H7 (cell line): ENCODE measurements around the gene TCF20. TPM values are rescaled to one million over a fixed set of nuclear protein-coding genes. Genes with fewer than 3 reads are reported as not detected.
A peak's percentile ranks its signal among the peaks of the same experiment; 100 is the strongest.

ENCODE experiments used
- DNase-seq: peaks from one replicate; pipeline ENCODE4 v3.0.0; 2012
- H3K27me3 ChIP-seq: 2 replicates; pipeline ENCODE4 v1.6.0; 2011; ENCODE audit warnings: mild to moderate bottlenecking, low read length; ENCODE audit not compliant: control insufficient read depth, insufficient read depth
- H3K36me3 ChIP-seq: replicated peaks from 2 replicates; pipeline ENCODE4 v1.5.1; 2011; ENCODE audit warnings: low read length; ENCODE audit not compliant: control insufficient read depth, insufficient read depth
- H3K4me3 ChIP-seq: 2 replicates; pipeline ENCODE4 v1.5.1; 2011; ENCODE audit warnings: low read depth, mild to moderate bottlenecking, control low read depth, low read length, moderate library complexity; ENCODE audit not compliant: insufficient read depth
- total RNA-seq: library from RNA; depleted of rRNA; stranded (reverse); fragments of >200 nt; shearing (Covaris generic); gene quantifications from 2 replicates; pipeline ENCODE4 v1.2.3, GENCODE V29; 2014

The TCF20 gene
- total RNA-seq, 1 experiment from 2014 or later = 39.8 TPM

- no peak overlapping the region for H3K4me3 ChIP-seq
- peak; percentile 97 for DNase-seq
These were observed 23.9 kb upstream of the TCF20 start for GRCh38 chr22:42294034-42294985.

GRCh38 chr22:42292732-42293520 lies 22.5 kb upstream of the TCF20 start:
- no peak overlapping the region for H3K4me3 ChIP-seq
- DNase-seq = peak; percentile 84
- H3K27me3 ChIP-seq = no peaks in the 10 kb centered on the region
- no peaks in the 10 kb centered on the region for H3K36me3 ChIP-seq

More at GRCh38 chr22:42294034-42294985, 23.9 kb upstream of the TCF20 start:
- H3K27me3 ChIP-seq = no peaks in the 10 kb centered on the region
- no peaks in the 10 kb centered on the region for H3K36me3 ChIP-seq

- Histone ChIP-seq H3K36me3 (no peaks in the 10 kb centered on the region), H3K27me3 (no peaks in the 10 kb centered on the region)
- no peak for DNase-seq
These were observed 20.8 kb upstream of the TCF20 start for GRCh38 chr22:42291287-42291686.

GRCh38 chr22:42289671-42290541 lies 19.5 kb upstream of the TCF20 start:
- H3K4me3 ChIP-seq = no peak overlapping the region
- no peaks in the 10 kb centered on the region; the same call in 1 of the 2 replicates for H3K27me3 ChIP-seq
- no peaks in the 10 kb centered on the region for H3K36me3 ChIP-seq
- DNase-seq = peak; percentile 56

More at GRCh38 chr22:42291287-42291686, 20.8 kb upstream of the TCF20 start:
- no peak overlapping the region for H3K4me3 ChIP-seq

GRCh38 chr22:42288791-42289190 lies 18.3 kb upstream of the TCF20 start:
- H3K4me3 ChIP-seq = no peak overlapping the region
- H3K36me3 ChIP-seq = no peaks in the 10 kb centered on the region
- H3K27me3 ChIP-seq = peaks cover 7% of the 10 kb centered on the region
- no peak for DNase-seq

GRCh38 chr22:42287174-42287890 lies 16.9 kb upstream of the TCF20 start:
- H3K27me3 ChIP-seq = peaks cover 11% of the 10 kb centered on the region
- no peak overlapping the region for H3K4me3 ChIP-seq
- no peak for DNase-seq
- H3K36me3 ChIP-seq = no peaks in the 10 kb centered on the region

- no peaks in the 10 kb centered on the region for H3K36me3 ChIP-seq
- no peak for DNase-seq
- peaks cover 11% of the 10 kb centered on the region for H3K27me3 ChIP-seq
These were observed 15.8 kb upstream of the TCF20 start for GRCh38 chr22:42286205-42286604.

GRCh38 chr22:42285604-42286003 lies 15.2 kb upstream of the TCF20 start:
- no peak for DNase-seq
- Histone ChIP-seq H3K36me3 (no peaks in the 10 kb centered on the region), H3K4me3 (no peak overlapping the region), H3K27me3 (peaks cover 11% of the 10 kb centered on the region)

More at GRCh38 chr22:42286205-42286604, 15.8 kb upstream of the TCF20 start:
- no peak overlapping the region for H3K4me3 ChIP-seq

- Histone ChIP-seq H3K27me3 (peaks cover 11% of the 10 kb centered on the region), H3K36me3 (no peaks in the 10 kb centered on the region), H3K4me3 (no peak overlapping the region)
- DNase-seq = peak; percentile 26
These were observed 14.3 kb upstream of the TCF20 start for GRCh38 chr22:42284643-42285181.

- Histone ChIP-seq H3K27me3 (peaks cover 11% of the 10 kb centered on the region), H3K4me3 (no peak overlapping the region), H3K36me3 (no peaks in the 10 kb centered on the region)
- no peak for DNase-seq
These were observed 13.7 kb upstream of the TCF20 start for GRCh38 chr22:42284202-42284591.

- H3K36me3 ChIP-seq = no peaks in the 10 kb centered on the region
- H3K4me3 ChIP-seq = peak overlapping the region; percentile 21
- peaks cover 11% of the 10 kb centered on the region for H3K27me3 ChIP-seq
- peak; percentile 88 for DNase-seq
These were observed 13.1 kb upstream of the TCF20 start for GRCh38 chr22:42283278-42284201.

- H3K4me3 ChIP-seq = peak overlapping the region; percentile 21; the same call in 1 of the 2 replicates
- H3K36me3 ChIP-seq = no peaks in the 10 kb centered on the region
- peaks cover 11% of the 10 kb centered on the region for H3K27me3 ChIP-seq
- no peak for DNase-seq
These were observed 12.5 kb upstream of the TCF20 start for GRCh38 chr22:42282943-42283277.
